HG02588 (cell line): ENCODE data around the gene POGZ.

ENCODE experiments used
- ATAC-seq: cut with Tn5 transposase; IDR thresholded peaks from one replicate; pipeline ENCODE4 v1.9.1; 2021; ENCODE audit warnings: mild to moderate bottlenecking, moderate library complexity; ENCODE audit not compliant: unreplicated experiment

The POGZ gene, protein sequence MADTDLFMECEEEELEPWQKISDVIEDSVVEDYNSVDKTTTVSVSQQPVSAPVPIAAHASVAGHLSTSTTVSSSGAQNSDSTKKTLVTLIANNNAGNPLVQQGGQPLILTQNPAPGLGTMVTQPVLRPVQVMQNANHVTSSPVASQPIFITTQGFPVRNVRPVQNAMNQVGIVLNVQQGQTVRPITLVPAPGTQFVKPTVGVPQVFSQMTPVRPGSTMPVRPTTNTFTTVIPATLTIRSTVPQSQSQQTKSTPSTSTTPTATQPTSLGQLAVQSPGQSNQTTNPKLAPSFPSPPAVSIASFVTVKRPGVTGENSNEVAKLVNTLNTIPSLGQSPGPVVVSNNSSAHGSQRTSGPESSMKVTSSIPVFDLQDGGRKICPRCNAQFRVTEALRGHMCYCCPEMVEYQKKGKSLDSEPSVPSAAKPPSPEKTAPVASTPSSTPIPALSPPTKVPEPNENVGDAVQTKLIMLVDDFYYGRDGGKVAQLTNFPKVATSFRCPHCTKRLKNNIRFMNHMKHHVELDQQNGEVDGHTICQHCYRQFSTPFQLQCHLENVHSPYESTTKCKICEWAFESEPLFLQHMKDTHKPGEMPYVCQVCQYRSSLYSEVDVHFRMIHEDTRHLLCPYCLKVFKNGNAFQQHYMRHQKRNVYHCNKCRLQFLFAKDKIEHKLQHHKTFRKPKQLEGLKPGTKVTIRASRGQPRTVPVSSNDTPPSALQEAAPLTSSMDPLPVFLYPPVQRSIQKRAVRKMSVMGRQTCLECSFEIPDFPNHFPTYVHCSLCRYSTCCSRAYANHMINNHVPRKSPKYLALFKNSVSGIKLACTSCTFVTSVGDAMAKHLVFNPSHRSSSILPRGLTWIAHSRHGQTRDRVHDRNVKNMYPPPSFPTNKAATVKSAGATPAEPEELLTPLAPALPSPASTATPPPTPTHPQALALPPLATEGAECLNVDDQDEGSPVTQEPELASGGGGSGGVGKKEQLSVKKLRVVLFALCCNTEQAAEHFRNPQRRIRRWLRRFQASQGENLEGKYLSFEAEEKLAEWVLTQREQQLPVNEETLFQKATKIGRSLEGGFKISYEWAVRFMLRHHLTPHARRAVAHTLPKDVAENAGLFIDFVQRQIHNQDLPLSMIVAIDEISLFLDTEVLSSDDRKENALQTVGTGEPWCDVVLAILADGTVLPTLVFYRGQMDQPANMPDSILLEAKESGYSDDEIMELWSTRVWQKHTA (N-terminal part only)

DNA sequence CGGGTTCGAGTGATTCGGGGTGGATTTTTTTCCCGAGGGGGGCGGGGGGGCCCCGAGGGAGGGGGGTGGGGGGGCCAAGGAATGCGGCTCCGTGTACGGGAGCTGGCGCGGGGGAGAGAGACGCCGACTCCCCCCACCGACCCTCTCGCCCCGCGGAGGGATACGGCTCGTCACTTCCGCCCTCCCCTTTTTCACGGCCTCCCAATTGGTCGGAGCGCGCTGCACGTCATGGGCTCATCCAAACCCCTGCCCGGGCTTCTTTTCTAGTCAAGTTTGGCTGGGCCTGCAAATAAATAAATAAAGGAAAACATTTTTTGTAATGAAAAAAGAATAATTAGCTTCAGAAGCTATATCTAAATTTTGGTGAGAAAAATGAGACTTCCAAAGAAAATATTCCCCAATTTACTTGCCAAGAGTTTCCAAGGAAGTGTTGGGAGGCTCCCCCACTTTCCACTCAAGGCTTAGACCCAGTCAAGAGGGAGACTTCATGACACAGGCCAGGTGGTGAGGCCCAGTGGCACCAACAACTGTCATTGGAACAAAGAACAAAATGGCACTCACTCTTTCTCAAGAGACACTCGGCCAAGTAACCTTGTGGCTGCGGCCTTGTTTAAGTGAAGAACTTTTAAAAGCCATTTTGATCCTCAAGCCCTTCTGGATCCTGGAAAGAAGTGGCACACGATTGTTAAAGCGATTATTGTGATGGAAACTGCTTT, at the start of gene POGZ:
TSS of gene POGZ (minus strand) at position 164 of the 716 bp plus-strand sequence. CDS start 17,290 bp downstream, outside the sequence.
- peak; percentile 63 for ATAC-seq

DNA sequence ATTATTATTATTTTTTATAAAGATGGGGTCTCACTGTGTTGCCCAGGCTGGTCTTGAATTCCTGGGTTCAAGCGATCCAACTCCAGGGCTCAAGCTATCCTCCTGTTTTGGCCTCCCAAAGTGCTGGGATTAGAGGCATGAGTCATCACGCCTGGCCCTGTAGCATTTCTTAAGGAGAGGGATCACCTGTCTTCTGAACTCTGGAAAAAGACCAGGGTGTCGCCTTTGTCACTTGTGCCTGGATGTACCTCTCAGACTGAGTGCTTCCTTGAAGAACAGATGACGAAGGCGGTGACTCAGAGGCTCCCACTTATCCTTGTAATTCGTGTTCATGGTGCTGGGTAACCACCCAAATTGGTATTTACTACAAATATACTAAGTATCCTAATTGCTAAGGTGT, 49.5 kb upstream of the POGZ start:
- ATAC-seq: no peak

DNA sequence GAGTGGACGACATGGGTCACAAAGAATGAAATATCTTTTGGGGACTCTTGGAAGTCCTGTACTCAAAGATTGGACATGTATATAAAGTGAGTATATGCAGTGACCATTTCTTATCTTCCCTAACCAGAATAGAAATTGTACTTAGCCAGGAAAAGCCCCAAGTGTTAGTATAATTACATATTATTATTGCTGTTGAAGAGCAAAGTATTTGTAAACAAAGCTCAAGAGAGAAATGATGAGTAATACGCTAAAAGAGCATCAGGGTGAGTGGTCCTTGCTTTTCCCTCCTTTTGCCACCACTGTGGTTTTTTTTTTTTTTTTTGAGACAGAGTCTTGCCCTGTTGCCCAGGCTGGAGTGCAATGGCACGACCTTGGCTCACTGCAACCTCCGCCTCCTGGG, 45.5 kb upstream of the POGZ start:
- ATAC-seq: no peak

- no peak for ATAC-seq
Observed at GRCh38 chr1:151504252-151504651, 45.0 kb upstream of the POGZ start.

GRCh38 chr1:151502859-151503780, 43.8 kb upstream of the POGZ start:
- ATAC-seq: no peak

- no peak for ATAC-seq
Observed at GRCh38 chr1:151502035-151502700, 42.9 kb upstream of the POGZ start.

DNA sequence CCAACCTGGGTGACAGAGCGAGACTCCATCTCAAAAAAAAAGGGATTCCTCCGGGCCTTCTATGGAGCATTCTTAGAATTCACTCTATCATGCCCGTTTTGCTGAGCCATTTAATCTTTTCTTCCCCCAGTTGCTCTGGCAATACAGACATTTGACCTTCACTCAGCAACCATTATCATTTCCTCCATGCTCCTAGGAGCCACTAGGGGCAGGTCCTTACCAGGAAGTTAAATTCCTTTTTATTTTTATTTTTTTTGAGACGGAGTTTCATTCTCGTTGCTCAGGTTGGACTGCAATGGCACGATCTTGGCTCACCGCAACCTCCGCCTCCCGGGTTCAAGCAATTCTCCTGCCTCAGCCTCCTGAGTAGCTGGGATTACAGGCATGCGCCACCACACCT, 42.2 kb upstream of the POGZ start:
- no peak for ATAC-seq

- ATAC-seq: no peak
Observed at GRCh38 chr1:151499930-151500329, 40.6 kb upstream of the POGZ start.

DNA sequence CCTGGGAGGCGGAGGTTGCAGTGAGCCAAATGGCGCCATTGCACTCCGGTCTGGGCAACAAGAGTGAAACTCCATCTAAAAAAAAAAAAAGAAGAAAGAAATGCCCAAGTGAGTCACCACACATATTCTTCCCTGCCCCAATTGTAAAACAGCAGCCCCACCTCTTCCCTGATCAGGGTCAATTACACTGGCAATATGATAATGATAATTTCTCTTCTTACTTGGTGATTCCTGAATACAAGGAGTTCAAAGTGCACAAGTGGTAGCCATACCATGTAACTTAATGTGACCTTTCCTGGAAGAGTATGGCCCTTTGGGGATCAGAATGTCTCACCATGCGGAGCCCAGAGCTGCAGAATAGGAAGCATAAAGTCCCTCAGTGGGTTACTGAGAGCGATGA, 40.1 kb upstream of the POGZ start:
- no peak for ATAC-seq

DNA sequence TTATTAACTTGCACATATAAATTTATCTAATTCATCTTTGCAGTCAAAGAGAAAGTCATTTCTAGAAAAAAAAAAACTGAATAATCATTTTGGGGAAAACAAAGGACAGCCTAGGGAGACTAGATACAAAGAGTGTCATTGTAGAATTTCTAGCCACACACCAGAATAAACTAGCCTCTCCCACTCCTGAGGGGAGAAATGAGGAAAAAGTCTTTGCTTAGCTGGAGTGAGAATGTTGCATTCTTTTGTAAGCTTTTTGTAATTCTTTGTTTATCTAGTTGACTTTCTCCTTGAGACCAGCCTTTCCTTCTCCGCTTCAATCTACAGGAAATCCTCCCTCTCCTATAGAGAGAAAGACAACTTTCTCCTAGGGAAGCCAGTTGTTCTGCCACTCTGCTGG, 36.0 kb upstream of the POGZ start:
- ATAC-seq: no peak

DNA sequence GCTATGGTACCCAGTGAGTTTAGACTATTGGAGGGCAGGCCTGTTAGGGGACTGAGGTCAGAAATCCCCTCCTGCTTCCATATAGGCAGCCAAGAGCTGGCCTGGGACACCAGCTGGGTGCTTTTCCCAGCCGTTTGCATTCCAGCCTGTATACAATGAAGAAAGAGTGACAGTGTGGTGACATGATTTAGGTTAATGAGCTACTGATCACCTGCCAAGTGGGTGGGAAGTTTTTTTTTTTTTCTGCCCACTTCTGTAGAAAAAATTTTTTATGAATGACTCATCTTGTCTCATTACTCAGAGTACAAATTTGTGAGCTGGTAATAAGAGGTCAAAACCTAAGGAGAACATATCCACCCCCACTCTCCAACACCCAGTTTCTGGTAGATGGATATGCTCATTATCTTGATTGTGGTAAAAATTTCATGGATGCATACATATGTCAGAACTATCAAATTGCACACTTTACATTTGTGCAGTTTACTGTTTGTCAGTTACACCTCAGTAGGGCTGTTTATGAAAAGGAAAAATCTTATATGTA, 35.5 kb upstream of the POGZ start:
- ATAC-seq: no peak

- ATAC-seq: no peak
Observed at GRCh38 chr1:151493042-151493441, 33.7 kb upstream of the POGZ start.

DNA sequence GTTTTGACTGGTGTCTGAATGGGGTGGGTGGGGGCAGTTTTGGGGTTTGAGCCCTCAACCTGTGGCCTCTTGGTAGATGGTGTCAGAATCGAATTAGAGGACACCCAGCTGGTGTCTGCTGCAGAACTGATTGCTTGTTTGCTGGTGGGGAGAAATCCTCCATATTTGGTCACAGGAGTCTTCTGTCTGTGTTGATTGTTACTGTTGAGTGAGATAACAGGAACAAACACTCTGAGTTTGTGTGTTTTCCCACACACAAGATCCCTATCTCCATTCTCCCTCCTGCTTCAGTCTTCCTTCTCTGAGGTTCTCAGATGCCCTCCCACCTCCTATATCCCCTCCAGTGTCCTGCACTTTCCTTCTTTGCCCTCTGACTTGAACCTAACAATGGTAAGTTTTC, 32.8 kb upstream of the POGZ start:
- ATAC-seq: no peak

DNA sequence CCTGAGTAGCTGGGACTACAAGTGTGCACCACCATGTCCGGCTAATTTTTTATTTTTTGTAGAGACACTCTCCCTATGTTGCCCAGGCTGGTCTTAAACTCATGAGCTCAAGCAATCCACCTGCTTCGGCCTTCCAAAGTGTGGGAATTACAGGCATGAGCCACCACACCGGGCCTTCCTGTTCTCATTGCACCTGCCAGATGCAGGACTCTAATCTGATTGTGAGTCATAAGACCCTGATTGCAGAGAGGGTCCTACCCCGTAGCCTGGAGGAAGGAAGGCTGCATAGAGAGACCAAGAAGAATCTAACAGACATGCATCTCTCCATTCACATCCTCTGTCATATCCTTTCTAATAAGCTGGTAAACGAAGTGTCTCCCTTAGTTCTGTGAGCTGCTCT, 32.3 kb upstream of the POGZ start:
- ATAC-seq: no peak

DNA sequence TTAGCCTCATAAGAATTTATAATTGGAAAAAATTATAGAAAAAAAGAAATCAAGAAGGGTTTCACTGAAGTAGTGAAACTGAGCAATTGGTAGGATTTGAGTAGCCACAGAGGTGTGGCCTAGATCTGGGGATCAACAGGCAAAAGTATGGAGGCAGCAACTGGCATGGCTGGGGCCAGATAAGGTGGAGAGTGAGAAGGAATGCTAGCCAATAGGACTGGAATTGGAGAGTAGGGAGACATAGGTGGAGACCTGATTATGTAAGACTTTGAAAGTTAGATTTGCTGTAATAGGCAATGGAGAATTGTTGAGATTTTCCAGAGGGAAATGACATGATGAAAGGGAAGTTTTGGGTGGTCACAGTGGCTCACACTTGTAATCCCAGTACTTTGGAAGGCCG, 27.3 kb upstream of the POGZ start:
- ATAC-seq: no peak

GRCh38 chr1:151485685-151486255, 26.5 kb upstream of the POGZ start:
- ATAC-seq: no peak

DNA sequence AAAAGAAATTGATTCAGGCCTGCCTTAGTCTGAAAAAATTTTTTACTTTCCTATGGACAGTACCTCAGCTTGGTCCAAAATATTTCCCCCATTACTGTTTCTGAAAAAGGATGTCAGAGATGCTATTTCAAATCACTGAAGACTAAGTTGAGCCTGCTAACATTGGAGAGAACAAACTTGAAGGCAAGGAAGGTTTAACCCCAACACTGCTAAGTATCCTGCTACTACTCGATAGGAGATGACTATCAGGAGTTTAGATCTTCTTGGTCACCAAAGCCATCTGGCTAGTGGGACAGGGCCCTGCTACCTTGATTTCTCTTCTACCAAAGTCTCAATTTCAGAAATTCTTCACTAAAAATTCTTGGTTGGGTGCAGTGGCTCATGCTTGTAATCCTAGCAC, 22.7 kb upstream of the POGZ start:
- no peak for ATAC-seq

GRCh38 chr1:151479462-151479861, 20.2 kb upstream of the POGZ start:
- ATAC-seq: no peak
